Caco-2 (cell line): Measurements from ENCODE around the gene PPP1R14D. TPM values are rescaled to one million over a fixed set of nuclear protein-coding genes. Genes with fewer than 3 reads are reported as not detected.

Source experiments
- BruUV-seq: library from RNA; stranded (reverse); fragments of 400-500 nt; replicated peaks from 2 replicates; lab custom pipeline; 2021; lab: Mats Ljungman, UMichigan
- CTCF ChIA-PET: fragments of 300-600 bp; sonication (Branson Sonifier 250); formaldehyde crosslinking; loops from one replicate; lab custom pipeline; 2022; ENCODE audit warnings: antibody characterized with exemption; lab: Charles Lee
- POLR2A ChIA-PET: fragments of 300-600 bp; sonication (Branson Sonifier 250); formaldehyde crosslinking; loops from one replicate; lab custom pipeline; 2022; ENCODE audit warnings: antibody characterized with exemption; lab: Charles Lee
- DNase-seq, 2 experiments: peaks; one replicate each; pipeline versions ENCODE4 v3.0.0 to v3.0.0-alpha.2; 2020 to 2022
- H3K27me3 ChIP-seq: replicated peaks from 2 replicates; pipeline ENCODE4 v1.6.0; 2011; ENCODE audit warnings: low read length; ENCODE audit not compliant: control insufficient read depth, insufficient read depth
- H3K36me3 ChIP-seq: 2 replicates; pipeline ENCODE4 v1.5.1; 2011; ENCODE audit warnings: low read length; ENCODE audit not compliant: control insufficient read depth, insufficient read depth
- H3K4me1 ChIP-seq: fragments of 250-450 bp; sonication (Bioruptor Pico); 2 replicates; pipeline ENCODE4 v1.5.1; 2020; ENCODE audit warnings: mild to moderate bottlenecking
- H3K4me3 ChIP-seq: 2 replicates; pipeline ENCODE4 v1.5.1; 2011; ENCODE audit warnings: low read depth, mild to moderate bottlenecking, control low read depth, low read length
- H3K9me3 ChIP-seq: fragments of 250-450 bp; sonication (Bioruptor Pico); 2 replicates; pipeline ENCODE4 v1.5.1; 2020; ENCODE audit warnings: mild to moderate bottlenecking, moderate library complexity
- H3K27ac Mint-ChIP-seq: one replicate; pipeline ENCODE4 v1.8.0; 2022; ENCODE audit warnings: mixed read lengths; ENCODE audit not compliant: unreplicated experiment
- H3K27me3 Mint-ChIP-seq: one replicate; pipeline ENCODE4 v1.8.0; 2022; ENCODE audit warnings: mixed read lengths; ENCODE audit not compliant: insufficient read depth, unreplicated experiment
- H3K36me3 Mint-ChIP-seq: one replicate; pipeline ENCODE4 v1.8.0; 2022; ENCODE audit warnings: mild to moderate bottlenecking, mixed read lengths; ENCODE audit not compliant: insufficient read depth, unreplicated experiment
- H3K4me1 Mint-ChIP-seq: one replicate; pipeline ENCODE4 v1.8.0; 2022; ENCODE audit warnings: low read depth, mixed read lengths; ENCODE audit not compliant: unreplicated experiment
- H3K4me3 Mint-ChIP-seq: one replicate; pipeline ENCODE4 v1.8.0; 2022; ENCODE audit warnings: mild to moderate bottlenecking, moderate library complexity, mixed read lengths; ENCODE audit not compliant: unreplicated experiment
- H3K9me3 Mint-ChIP-seq: one replicate; pipeline ENCODE4 v1.8.0; 2022; ENCODE audit warnings: mixed read lengths; ENCODE audit not compliant: unreplicated experiment
- intact Hi-C: fragments of 100-400 bp; cut with micrococcal nuclease; formaldehyde crosslinking; loops from one replicate; pipeline ENCODE4 v1.10.0; 2022; ENCODE audit not compliant: unreplicated experiment
- total RNA-seq: library from RNA; stranded (reverse); gene quantifications from 2 replicates; pipeline ENCODE4 v1.2.3, GENCODE V29; 2022
- TF ChIP-seq, protein P1 (sequence below), 2 experiments: fragments of 200-600 bp in 1 of 2; IDR thresholded peaks; 1 replicate in 1 of 2; 2 replicates in 1 of 2; pipeline versions ENCODE4 v1.5.1 to v1.8.0; 2011 to 2022; ENCODE audit warnings: antibody characterized with exemption in 1 of 2, control low read depth in 1 of 2, inconsistent platforms in 1 of 2, low read depth in 1 of 2, low read length in 1 of 2, mild to moderate bottlenecking in 1 of 2, moderate library complexity in 1 of 2; ENCODE audit not compliant: insufficient read depth in 1 of 2, severe bottlenecking in 1 of 2, unreplicated experiment in 1 of 2

The PPP1R14D gene
- total RNA-seq, 1 experiment from 2014 or later = 0.43 TPM

DNA sequence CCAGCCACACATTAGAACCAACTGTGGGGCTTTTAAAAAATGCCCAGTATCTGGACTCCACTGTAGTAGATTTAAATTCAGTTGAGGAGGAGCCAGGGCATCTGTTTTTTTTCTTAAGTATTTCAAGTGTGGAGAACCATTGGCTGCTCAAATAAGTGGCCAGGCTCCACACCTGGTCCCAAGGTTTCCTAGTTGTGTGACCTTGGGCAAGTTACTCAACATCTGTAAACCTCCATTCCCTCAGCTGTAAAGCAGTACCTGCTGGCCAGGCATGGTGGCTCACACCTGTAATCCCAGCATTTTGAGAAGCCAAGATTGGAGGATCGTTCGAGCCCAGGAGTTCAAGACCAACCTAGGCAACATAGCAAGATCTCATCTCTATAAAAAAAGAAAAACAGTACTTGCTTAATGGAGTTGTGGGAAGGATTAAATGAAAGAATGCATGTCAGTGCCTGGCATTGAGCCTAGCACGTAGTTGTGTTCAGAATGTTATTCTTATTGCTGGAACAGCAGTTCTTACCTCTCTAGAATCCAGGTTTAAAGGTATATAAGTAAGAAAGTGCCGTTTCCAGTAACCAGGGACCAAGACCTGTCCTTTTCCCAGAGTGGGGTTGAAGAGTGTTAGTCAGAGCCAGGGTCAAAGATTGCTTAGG, 2.0 kb downstream of the PPP1R14D start:
- Histone ChIP-seq H3K9me3 (no peaks in the 10 kb centered on the region), H3K36me3 (no peaks in the 10 kb centered on the region), H3K4me3 (no peak overlapping the region), H3K27me3 (no peaks in the 10 kb centered on the region), H3K4me1 (peaks cover 59% of the 10 kb centered on the region)
- peak overlapping the region; percentile 59 for H3K4me3 Mint-ChIP-seq
- no TSS peak for BruUV-seq
- TF ChIP-seq, protein P1, sequence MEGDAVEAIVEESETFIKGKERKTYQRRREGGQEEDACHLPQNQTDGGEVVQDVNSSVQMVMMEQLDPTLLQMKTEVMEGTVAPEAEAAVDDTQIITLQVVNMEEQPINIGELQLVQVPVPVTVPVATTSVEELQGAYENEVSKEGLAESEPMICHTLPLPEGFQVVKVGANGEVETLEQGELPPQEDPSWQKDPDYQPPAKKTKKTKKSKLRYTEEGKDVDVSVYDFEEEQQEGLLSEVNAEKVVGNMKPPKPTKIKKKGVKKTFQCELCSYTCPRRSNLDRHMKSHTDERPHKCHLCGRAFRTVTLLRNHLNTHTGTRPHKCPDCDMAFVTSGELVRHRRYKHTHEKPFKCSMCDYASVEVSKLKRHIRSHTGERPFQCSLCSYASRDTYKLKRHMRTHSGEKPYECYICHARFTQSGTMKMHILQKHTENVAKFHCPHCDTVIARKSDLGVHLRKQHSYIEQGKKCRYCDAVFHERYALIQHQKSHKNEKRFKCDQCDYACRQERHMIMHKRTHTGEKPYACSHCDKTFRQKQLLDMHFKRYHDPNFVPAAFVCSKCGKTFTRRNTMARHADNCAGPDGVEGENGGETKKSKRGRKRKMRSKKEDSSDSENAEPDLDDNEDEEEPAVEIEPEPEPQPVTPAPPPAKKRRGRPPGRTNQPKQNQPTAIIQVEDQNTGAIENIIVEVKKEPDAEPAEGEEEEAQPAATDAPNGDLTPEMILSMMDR (IDR thresholded peaks at IDR 0.05; ENCODE audit: insufficient read depth in 1 of 2, low read depth in 1 of 2, low read length in 1 of 2, severe bottlenecking in 1 of 2, unreplicated experiment in 1 of 2) = no peak
- DNase-seq = peak; percentile 55 to 57
- CTCF ChIA-PET = interaction anchor here (0.8 to 1.0 kb wide), 2 partner anchors 33 to 47 kb away, joined by 3 to 5 read pairs; partner anchors contain the start of gene RHOV
- no peaks in the 10 kb centered on the region for H3K27me3 Mint-ChIP-seq
- no peaks in the 10 kb centered on the region for H3K9me3 Mint-ChIP-seq
- H3K27ac Mint-ChIP-seq = peak overlapping the region; percentile 65
- H3K36me3 Mint-ChIP-seq = no peaks in the 10 kb centered on the region
- POLR2A ChIA-PET = interaction anchor here (0.6 to 1.3 kb wide), 4 partner anchors 11 to 102 kb away, joined by 3 to 5 read pairs (median 4); partner anchors contain the start of genes DLL4 and SPINT1
- peaks cover 37% of the 10 kb centered on the region for H3K4me1 Mint-ChIP-seq
- intact Hi-C loops = loop anchor here (1.0 kb wide), 3 partner anchors 19 to 31 kb away; partner anchors contain the start of genes DNAJC17 and ZFYVE19

- peaks cover 59% of the 10 kb centered on the region for H3K4me1 ChIP-seq
- peak overlapping the region; percentile 59 for H3K4me3 Mint-ChIP-seq
- intact Hi-C loops = loop anchor here (1.0 kb wide), 3 partner anchors 19 to 31 kb away; partner anchors contain the start of genes DNAJC17 and ZFYVE19
- H3K27me3 Mint-ChIP-seq = no peaks in the 10 kb centered on the region
- ChIA-PET POLR2A (interaction anchor here (0.6 to 1.3 kb wide), 4 partner anchors 10 to 103 kb away, joined by 3 to 5 read pairs (median 4); partner anchors contain the start of genes DLL4 and SPINT1), CTCF (interaction anchor here (0.5 to 1.0 kb wide), 3 partner anchors 25 to 48 kb away, joined by 3 to 5 read pairs (median 4); partner anchors contain the start of gene RHOV)
- H3K9me3 ChIP-seq = no peaks in the 10 kb centered on the region
- H3K4me1 Mint-ChIP-seq = peaks cover 37% of the 10 kb centered on the region
- H3K27ac Mint-ChIP-seq = peak overlapping the region; percentile 65
- no peak overlapping the region for H3K4me3 ChIP-seq
- BruUV-seq = no TSS peak
- no peaks in the 10 kb centered on the region for H3K36me3 ChIP-seq
- peak; percentile 81 to 84 for DNase-seq
- H3K27me3 ChIP-seq = no peaks in the 10 kb centered on the region
- no peaks in the 10 kb centered on the region for H3K36me3 Mint-ChIP-seq
- TF ChIP-seq, protein P1 (IDR thresholded peaks at IDR 0.05; ENCODE audit: insufficient read depth in 1 of 2, low read depth in 1 of 2, low read length in 1 of 2, severe bottlenecking in 1 of 2, unreplicated experiment in 1 of 2) = no peak
- no peaks in the 10 kb centered on the region for H3K9me3 Mint-ChIP-seq
Observed at GRCh38 chr15:40825661-40826422, 2.7 kb downstream of the PPP1R14D start.
